Measurements from ENCODE around the gene CENPN. TPM values are rescaled to one million over a fixed set of nuclear protein-coding genes. Genes with fewer than 3 reads are reported as not detected.

Gene CENPN
- total and polyA plus RNA-seq, 2 of the 13 experiments (the other 11 are each of a cell fraction or from before 2014, with no cell fraction given), result 29.7 to 129 TPM

- peak; percentile 89 for TF ChIP-seq ZNF687 (CRISPR knock-in tag; IDR thresholded peaks at IDR 0.05)
- TF ChIP-seq ZNF264 (CRISPR knock-in tag; IDR thresholded peaks at IDR 0.05), result peak; percentile 83
- TF ChIP-seq ZNF639 (CRISPR knock-in tag; conservative IDR thresholded peaks at IDR 0.05), result 0 out of 2 replicates have a peak, but pooled peaks have one; percentile 32
- peak; percentile 88 for TF ChIP-seq ZGPAT (CRISPR knock-in tag; IDR thresholded peaks at IDR 0.05)
- TF ChIP-seq ZC3H13 (CRISPR knock-in tag; IDR thresholded peaks at IDR 0.05), result peak; percentile 90
- TF ChIP-seq NR2F6 (IDR thresholded peaks at IDR 0.05), result no peak; the same call in 1 of the 2 replicates
- TF ChIP-seq NR2F6 (CRISPR knock-in tag; IDR thresholded peaks at IDR 0.05), result peak; percentile 55; the same call in 1 of the 2 replicates
- 0 out of 2 replicates have a peak, but pooled peaks have one; percentile 5 for TF ChIP-seq RERE (CRISPR knock-in tag; IDR thresholded peaks at IDR 0.05; ENCODE audit: low read depth)
- TF ChIP-seq ZBTB4 (CRISPR knock-in tag; IDR thresholded peaks at IDR 0.05; ENCODE audit: borderline replicate concordance), result peak; percentile 25; the same call in 1 of the 2 replicates
- TF ChIP-seq ZSCAN31 (CRISPR knock-in tag; IDR thresholded peaks at IDR 0.05; ENCODE audit: low read depth), result peak; percentile 89
- TF ChIP-seq ZNF598 (CRISPR knock-in tag; IDR thresholded peaks at IDR 0.05; ENCODE audit: borderline replicate concordance), result peak; percentile 81; the same call in 1 of the 2 replicates
Measured at GRCh38 chr16:81006813-81007695, at the start of gene CENPN, which contains the start of gene CMC2 (continued).

All from HepG2 (cell line).